K562 (cell line): ENCODE measurements around the gene PTPRO. TPM values are rescaled to one million over a fixed set of nuclear protein-coding genes. Genes with fewer than 3 reads are reported as not detected.

Experiments
- ATAC-seq: fragments of 200-7000 bp; cut with Tn5 transposase; 3 replicates; pipeline ENCODE4 v1.9.1; 2020; ENCODE audit warnings: moderate library complexity
- BruUV-seq: library from RNA; stranded (reverse); fragments of 400-500 nt; replicated peaks from 2 replicates; lab custom pipeline; 2021; lab: Mats Ljungman, UMichigan
- CTCF ChIA-PET: fragments of 300-600 bp; formaldehyde crosslinking; extraction: SDS; loops from one replicate; lab custom pipeline; 2021; ENCODE audit warnings: low intra/inter-chr PET ratio; lab: Yijun Ruan, JAX
- POLR2A ChIA-PET: fragments of 300-600, 350-650 bp; sonication (Branson Sonifier 250); formaldehyde crosslinking; extraction: SDS; loops from one replicate; lab custom pipeline; 2021; ENCODE audit warnings: antibody characterized with exemption, inconsistent platforms; lab: Yijun Ruan, JAX
- DNase-seq, 4 experiments: peaks; one replicate each; pipeline versions ENCODE4 v3.0.0 to v3.0.0-alpha.2; 2011 to 2018; ENCODE audit warnings: low spot score in 3 of 4, mixed read lengths in 3 of 4; ENCODE audit errors: extremely low read depth in 1 of 4
- FAIRE-seq: peaks from 2 replicates; lab custom pipeline; 2011; peaks lifted over from hg19 to GRCh38; lab: Jason Lieb, UNC
- H2AFZ ChIP-seq: 2 replicates; pipeline ENCODE4 v1.6.0; 2011; ENCODE audit warnings: low read depth, low read length, control low read depth, inconsistent platforms
- H3K27ac ChIP-seq: fragments of 200-600 bp; 3 replicates; pipeline ENCODE4 v1.8.0; 2011; ENCODE audit warnings: low read depth, mild to moderate bottlenecking, control low read depth, inconsistent platforms, low read length, moderate library complexity, mixed read lengths; ENCODE audit errors: extremely low read depth
- H3K27me3 ChIP-seq, 2 experiments: fragments of 300-600 bp in 1 of 2; 2 replicates in 1 of 2; 3 replicates in 1 of 2; pipeline versions ENCODE4 v1.6.0 to v1.8.0; 2011; ENCODE audit warnings: inconsistent platforms in 2 of 2, low read length in 2 of 2, mild to moderate bottlenecking in 1 of 2, mixed read lengths in 1 of 2, moderate library complexity in 1 of 2; ENCODE audit not compliant: control insufficient read depth in 2 of 2, insufficient read depth in 2 of 2
- H3K36me3 ChIP-seq: fragments of 300-600 bp; 3 replicates; pipeline ENCODE4 v1.8.0; 2011; ENCODE audit warnings: mild to moderate bottlenecking, low read length, inconsistent platforms; ENCODE audit not compliant: control insufficient read depth, insufficient read depth
- H3K4me1 ChIP-seq, 2 experiments: fragments of 200-600 bp in 1 of 2; replicated peaks in 1 of 2; 2 replicates in 1 of 2; 3 replicates in 1 of 2; pipeline versions ENCODE4 v1.5.1 to v1.8.0; 2011; ENCODE audit warnings: inconsistent platforms in 2 of 2, low read length in 2 of 2, mild to moderate bottlenecking in 1 of 2, mixed read lengths in 1 of 2, moderate library complexity in 1 of 2; ENCODE audit not compliant: control insufficient read depth in 2 of 2, insufficient read depth in 2 of 2
- H3K4me2 ChIP-seq: 2 replicates; pipeline ENCODE4 v1.6.1; 2011; ENCODE audit warnings: low read length, control low read depth, inconsistent platforms, mixed read lengths; ENCODE audit not compliant: insufficient read depth
- H3K4me3 ChIP-seq: fragments of 200-600 bp; sonication (generic), shearing (Covaris generic); 2 replicates; pipeline ENCODE4 v1.5.1; 2016; ENCODE audit warnings: control low read depth, inconsistent platforms
- H3K79me2 ChIP-seq: fragments of 200-600 bp; 3 replicates; pipeline ENCODE4 v1.8.0; 2011; ENCODE audit warnings: low read length, inconsistent platforms; ENCODE audit not compliant: control insufficient read depth, insufficient read depth
- H3K9ac ChIP-seq, 2 experiments: 2 replicates each; pipeline versions ENCODE4 v1.6.0 to v1.6.1; 2011; ENCODE audit warnings: low read depth in 2 of 2, low read length in 2 of 2, control low read depth in 1 of 2, inconsistent platforms in 1 of 2, mild to moderate bottlenecking in 1 of 2, mixed read lengths in 1 of 2; ENCODE audit not compliant: insufficient read depth in 1 of 2
- H3K9me1 ChIP-seq: one replicate; pipeline ENCODE4 v1.6.0; 2011; ENCODE audit warnings: inconsistent platforms, mild to moderate bottlenecking, low read length, moderate library complexity; ENCODE audit not compliant: control insufficient read depth, insufficient read depth
- H3K9me3 ChIP-seq: replicated peaks from 2 replicates; pipeline ENCODE4 v1.5.1; 2011; ENCODE audit warnings: low read depth, low read length, inconsistent platforms; ENCODE audit not compliant: control insufficient read depth, insufficient read depth
- H4K20me1 ChIP-seq: replicated peaks from 2 replicates; pipeline ENCODE4 v1.6.1; 2011; ENCODE audit warnings: low read length, inconsistent platforms, mixed read lengths; ENCODE audit not compliant: control insufficient read depth, insufficient read depth
- CTCFL ChIP-seq: IDR thresholded peaks from 2 replicates; pipeline ENCODE4 v1.6.1; 2011; ENCODE audit warnings: borderline replicate concordance, low read depth, mild to moderate bottlenecking, moderate library complexity, low read length; ENCODE audit not compliant: insufficient read depth, poor library complexity, severe bottlenecking
- E2F3 ChIP-seq: fragments of 250-450 bp; sonication (Bioruptor Pico); IDR thresholded peaks from 2 replicates; pipeline ENCODE4 v1.4.0; 2020; ENCODE audit warnings: mild to moderate bottlenecking
- EZH2 ChIP-seq: IDR thresholded peaks from 2 replicates; pipeline ENCODE4 v1.6.1; 2012; ENCODE audit warnings: low read depth, mild to moderate bottlenecking, inconsistent platforms, low read length, borderline replicate concordance
- HDAC1 ChIP-seq, 2 experiments: fragments of 450-650 bp; IDR thresholded peaks; 2 replicates each; pipeline ENCODE4 v1.6.1; 2016 to 2017; ENCODE audit warnings: inconsistent platforms in 1 of 2, mild to moderate bottlenecking in 1 of 2, moderate library complexity in 1 of 2
- HNRNPL ChIP-seq: fragments of 200-400 bp; formaldehyde crosslinking; IDR thresholded peaks from 2 replicates; pipeline ENCODE4 v1.6.1; 2017; ENCODE audit warnings: low read depth, mild to moderate bottlenecking, low read length
- IRF9 ChIP-seq: fragments of 450-650 bp; IDR thresholded peaks from 2 replicates; pipeline ENCODE4 v1.6.1; 2016; ENCODE audit warnings: missing biosample characterization, missing genetic modification characterization
- MTA2 ChIP-seq: fragments of 450-650 bp; IDR thresholded peaks from 2 replicates; pipeline ENCODE4 v1.6.1; 2016; ENCODE audit warnings: low read depth
- MYNN ChIP-seq, 2 experiments: sonication (generic); formaldehyde crosslinking in 1 of 2; IDR thresholded peaks; 2 replicates each; pipeline versions ENCODE4 v1.5.0 to v1.6.1; 2016 to 2020; ENCODE audit warnings: antibody characterized with exemption in 1 of 2, missing genetic modification reagents in 1 of 2
- PHTF2 ChIP-seq: fragments of 250-450 bp; sonication (Bioruptor Pico); IDR thresholded peaks from 2 replicates; pipeline ENCODE4 v1.5.0; 2021; ENCODE audit warnings: mild to moderate bottlenecking
- RFX1 ChIP-seq: fragments of 450-650 bp; IDR thresholded peaks from 2 replicates; pipeline ENCODE4 v1.6.1; 2016; ENCODE audit warnings: mild to moderate bottlenecking, moderate library complexity
- TEAD1 ChIP-seq, 2 experiments: fragments of 450-650 bp in 1 of 2; sonication (generic) in 1 of 2; formaldehyde crosslinking; IDR thresholded peaks; 2 replicates each; pipeline versions ENCODE4 v1.4.0 to v1.8.0; 2020 to 2022; ENCODE audit warnings: mild to moderate bottlenecking in 2 of 2, missing genetic modification reagents in 1 of 2
- ZEB2 ChIP-seq: fragments of 450-650 bp; IDR thresholded peaks from 2 replicates; pipeline ENCODE4 v1.6.1; 2016
- ZSCAN29 ChIP-seq: fragments of 450-650 bp; IDR thresholded peaks from 2 replicates; pipeline ENCODE4 v1.6.1; 2017
- WGBS: fragments of 100-300 bp; shearing (Covaris generic); methylation state at CpG from one replicate; pipeline ENCODE4 v1.1.6; 2016; ENCODE audit warnings: low coverage, mixed read lengths; ENCODE audit not compliant: insufficient coverage; ENCODE audit errors: missing lambda C conversion rate; 5-methylcytosine and 5-hydroxymethylcytosine counted together
- in situ Hi-C: fragments of 300-500 bp; cut with MboI; formaldehyde crosslinking; loops from 4 replicates; pipeline ENCODE4 v1.15.0; 2018; ENCODE audit warnings: inconsistent platforms, mixed read lengths
- intact Hi-C: fragments of 100-400 bp; cut with micrococcal nuclease; formaldehyde crosslinking; loops from 2 replicates; pipeline ENCODE4 v1.14.2; 2022
- polyA plus RNA-seq, 8 experiments: library from polyadenylated mRNA; depleted of rRNA in 4 of 8; stranded (reverse) in 5 of 8; unstranded in 3 of 8; fragments of >200 nt; fragmentation: Nextera tagmentation in 2 of 8; fragmentation: Illumina TruSeq in 1 of 8; extraction: Ambion mirVana in 2 of 8; extraction: Trizol in 1 of 8; gene quantifications; 2 replicates each; pipeline versions ENCODE4 v1.2.1 to v1.2.3, GENCODE V29; 2011 to 2014; ENCODE audit warnings: inconsistent platforms in 1 of 8, missing spikeins in 1 of 8
- total RNA-seq, 7 experiments: library from RNA; depleted of rRNA in 6 of 7; stranded (reverse); fragments of >200 nt in 6 of 7; fragmentation: Illumina TruSeq in 2 of 7; extraction: Trizol in 2 of 7; gene quantifications; 2 replicates each; pipeline versions ENCODE4 v1.2.1 to v1.2.3, GENCODE V29; 2011 to 2021; ENCODE audit warnings: low replicate concordance in 1 of 7
- TF ChIP-seq, protein P1 (sequence below): fragments of 450-650 bp; formaldehyde crosslinking; IDR thresholded peaks from 2 replicates; pipeline ENCODE4 v1.4.0; 2022; ENCODE audit warnings: mild to moderate bottlenecking, moderate library complexity
- TF ChIP-seq, protein P2 (sequence below): fragments of 150-350 bp; conservative IDR thresholded peaks from 2 replicates; pipeline ENCODE4 v1.6.1; 2014; ENCODE audit warnings: low read length
- TF ChIP-seq, protein P3 (sequence below): fragments of 250-450 bp; sonication (Bioruptor Pico); IDR thresholded peaks from 2 replicates; pipeline ENCODE4 v1.4.0; 2020; ENCODE audit warnings: borderline replicate concordance

PTPRO gene
- total and polyA plus RNA-seq, 9 of the 15 experiments (the other 6 are each of a cell fraction or from before 2014, with no cell fraction given), result 0.22 TPM; not detected in 8

DNA sequence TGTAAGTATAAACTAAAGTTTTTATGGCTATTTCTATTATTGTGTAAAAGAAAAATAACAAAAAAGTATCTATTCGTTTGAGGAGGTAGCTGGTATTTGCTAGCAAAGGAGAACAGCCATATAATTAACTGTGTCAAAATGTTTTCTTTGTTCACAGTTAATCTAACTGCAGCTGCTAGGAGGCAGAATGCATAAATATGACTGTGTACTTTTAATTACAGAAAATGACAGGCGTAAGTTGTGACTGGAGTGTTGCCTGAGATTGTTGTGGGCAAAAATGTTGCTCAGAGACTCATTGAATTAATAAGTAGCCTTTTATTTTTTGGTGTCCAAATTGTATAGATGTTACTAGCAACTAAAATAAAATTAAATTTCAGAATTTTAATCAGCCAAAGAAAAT, 33.5 kb downstream of the PTPRO start:
- no peaks in the 10 kb centered on the region for H3K9me1 ChIP-seq
- no peaks in the 10 kb centered on the region for H3K4me1 ChIP-seq
- 0% methylated on average over 2 of the region's 2 CpGs for WGBS
- H3K27ac ChIP-seq, result no peak overlapping the region
- H2AFZ ChIP-seq, result no peak overlapping the region
- no peak for ATAC-seq
- no peaks in the 10 kb centered on the region for H3K27me3 ChIP-seq
- H4K20me1 ChIP-seq, result no peaks in the 10 kb centered on the region
- intact Hi-C loops (no loop called here), in situ Hi-C loops (no loop called here)
- no peaks in the 10 kb centered on the region for H3K9me3 ChIP-seq
- no peaks in the 10 kb centered on the region for H3K36me3 ChIP-seq
- H3K79me2 ChIP-seq, result no peaks in the 10 kb centered on the region
- BruUV-seq, result no TSS peak
- DNase-seq, result no peak
- H3K4me2 ChIP-seq, result no peak overlapping the region
- FAIRE-seq, result no peak
- no peak overlapping the region for H3K4me3 ChIP-seq
- CTCF ChIA-PET, result no interaction called here
- no peak overlapping the region for H3K9ac ChIP-seq
- POLR2A ChIA-PET, result no interaction called here
- no peak for TF ChIP-seq PHTF2 (CRISPR knock-in tag)
- no peak for TF ChIP-seq IRF9 (tag)
- TF ChIP-seq E2F3 (CRISPR knock-in tag), result no peak
- TF ChIP-seq CTCFL, result no peak
- TF ChIP-seq TEAD1 (CRISPR knock-in tag; IDR thresholded peaks at IDR 0.05), result no peak
- TF ChIP-seq MYNN (IDR thresholded peaks at IDR 0.05), result no peak
- TF ChIP-seq MYNN (CRISPR knock-in tag; IDR thresholded peaks at IDR 0.05), result no peak
- no peak for TF ChIP-seq ZEB2
- TF ChIP-seq, protein P1, sequence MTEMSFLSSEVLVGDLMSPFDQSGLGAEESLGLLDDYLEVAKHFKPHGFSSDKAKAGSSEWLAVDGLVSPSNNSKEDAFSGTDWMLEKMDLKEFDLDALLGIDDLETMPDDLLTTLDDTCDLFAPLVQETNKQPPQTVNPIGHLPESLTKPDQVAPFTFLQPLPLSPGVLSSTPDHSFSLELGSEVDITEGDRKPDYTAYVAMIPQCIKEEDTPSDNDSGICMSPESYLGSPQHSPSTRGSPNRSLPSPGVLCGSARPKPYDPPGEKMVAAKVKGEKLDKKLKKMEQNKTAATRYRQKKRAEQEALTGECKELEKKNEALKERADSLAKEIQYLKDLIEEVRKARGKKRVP (CRISPR knock-in tag), result no peak
- TF ChIP-seq RFX1, result no peak
- no peak for TF ChIP-seq HNRNPL
- no peak for TF ChIP-seq HDAC1 (IDR thresholded peaks at IDR 0.05)
- TF ChIP-seq, protein P2, sequence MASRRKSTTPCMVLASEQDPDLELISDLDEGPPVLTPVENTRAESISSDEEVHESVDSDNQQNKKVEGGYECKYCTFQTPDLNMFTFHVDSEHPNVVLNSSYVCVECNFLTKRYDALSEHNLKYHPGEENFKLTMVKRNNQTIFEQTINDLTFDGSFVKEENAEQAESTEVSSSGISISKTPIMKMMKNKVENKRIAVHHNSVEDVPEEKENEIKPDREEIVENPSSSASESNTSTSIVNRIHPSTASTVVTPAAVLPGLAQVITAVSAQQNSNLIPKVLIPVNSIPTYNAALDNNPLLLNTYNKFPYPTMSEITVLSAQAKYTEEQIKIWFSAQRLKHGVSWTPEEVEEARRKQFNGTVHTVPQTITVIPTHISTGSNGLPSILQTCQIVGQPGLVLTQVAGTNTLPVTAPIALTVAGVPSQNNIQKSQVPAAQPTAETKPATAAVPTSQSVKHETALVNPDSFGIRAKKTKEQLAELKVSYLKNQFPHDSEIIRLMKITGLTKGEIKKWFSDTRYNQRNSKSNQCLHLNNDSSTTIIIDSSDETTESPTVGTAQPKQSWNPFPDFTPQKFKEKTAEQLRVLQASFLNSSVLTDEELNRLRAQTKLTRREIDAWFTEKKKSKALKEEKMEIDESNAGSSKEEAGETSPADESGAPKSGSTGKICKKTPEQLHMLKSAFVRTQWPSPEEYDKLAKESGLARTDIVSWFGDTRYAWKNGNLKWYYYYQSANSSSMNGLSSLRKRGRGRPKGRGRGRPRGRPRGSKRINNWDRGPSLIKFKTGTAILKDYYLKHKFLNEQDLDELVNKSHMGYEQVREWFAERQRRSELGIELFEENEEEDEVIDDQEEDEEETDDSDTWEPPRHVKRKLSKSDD, result no peak
- TF ChIP-seq, protein P3, sequence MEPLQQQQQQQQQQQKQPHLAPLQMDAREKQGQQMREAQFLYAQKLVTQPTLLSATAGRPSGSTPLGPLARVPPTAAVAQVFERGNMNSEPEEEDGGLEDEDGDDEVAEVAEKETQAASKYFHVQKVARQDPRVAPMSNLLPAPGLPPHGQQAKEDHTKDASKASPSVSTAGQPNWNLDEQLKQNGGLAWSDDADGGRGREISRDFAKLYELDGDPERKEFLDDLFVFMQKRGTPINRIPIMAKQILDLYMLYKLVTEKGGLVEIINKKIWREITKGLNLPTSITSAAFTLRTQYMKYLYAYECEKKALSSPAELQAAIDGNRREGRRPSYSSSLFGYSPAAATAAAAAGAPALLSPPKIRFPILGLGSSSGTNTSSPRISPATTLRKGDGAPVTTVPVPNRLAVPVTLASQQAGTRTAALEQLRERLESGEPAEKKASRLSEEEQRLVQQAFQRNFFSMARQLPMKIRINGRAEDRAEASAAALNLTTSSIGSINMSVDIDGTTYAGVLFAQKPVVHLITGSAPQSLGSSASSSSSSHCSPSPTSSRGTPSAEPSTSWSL (CRISPR knock-in tag), result no peak
- TF ChIP-seq ZSCAN29, result no peak
- TF ChIP-seq MTA2, result no peak
- no peak for TF ChIP-seq EZH2
